HepG2 (cell line): ENCODE results near the gene HNRNPUL1. TPM values are rescaled to one million over a fixed set of nuclear protein-coding genes. Genes with fewer than 3 reads are reported as not detected.

Experiments
- AGO2 ChIP-seq: fragments of 200-400 bp; formaldehyde crosslinking; optimal IDR thresholded peaks from 2 replicates; pipeline ENCODE3; 2017; ENCODE audit warnings: mild to moderate bottlenecking, low read depth, low read length, moderate library complexity
- ARID2 ChIP-seq: sonication (generic); formaldehyde crosslinking; IDR thresholded peaks from 2 replicates; pipeline ENCODE4 v1.8.1; 2022; ENCODE audit warnings: mild to moderate bottlenecking, missing genetic modification reagents, borderline replicate concordance
- CEBPZ ChIP-seq: IDR thresholded peaks from 2 replicates; pipeline ENCODE4 v1.6.1; 2012; ENCODE audit warnings: low read length, improper control_type of control experiment
- E2F2 ChIP-seq: sonication (generic); formaldehyde crosslinking; IDR thresholded peaks from 2 replicates; pipeline ENCODE4 v1.4.0; 2020; ENCODE audit warnings: missing genetic modification reagents, borderline replicate concordance
- FOXC1 ChIP-seq: sonication (generic); formaldehyde crosslinking; IDR thresholded peaks from 2 replicates; pipeline ENCODE4 v1.8.0; 2022; ENCODE audit warnings: mild to moderate bottlenecking, missing genetic modification reagents, borderline replicate concordance
- GATAD2A ChIP-seq: IDR thresholded peaks from 2 replicates; pipeline ENCODE4 v1.6.1; 2016
- HDAC6 ChIP-seq: fragments of 200-600 bp; sonication (generic); IDR thresholded peaks from 2 replicates; pipeline ENCODE4 v1.7.0; 2017; ENCODE audit warnings: mild to moderate bottlenecking, antibody characterized with exemption, low read length, low read depth
- KDM3A ChIP-seq: IDR thresholded peaks from 2 replicates; pipeline ENCODE4 v1.6.1; 2018; ENCODE audit warnings: low read depth, missing compliant biosample characterization
- MEF2D ChIP-seq: sonication (generic); formaldehyde crosslinking; IDR thresholded peaks from 2 replicates; pipeline ENCODE4 v1.5.1; 2020; ENCODE audit warnings: mild to moderate bottlenecking, missing genetic modification reagents
- PCBP2 ChIP-seq: fragments of 200-400 bp; formaldehyde crosslinking; optimal IDR thresholded peaks from 2 replicates; pipeline ENCODE3; 2018; ENCODE audit warnings: low read length, low read depth; ENCODE audit not compliant: poor library complexity, severe bottlenecking
- PRPF4 ChIP-seq: fragments of 200-400 bp; formaldehyde crosslinking; IDR thresholded peaks from 2 replicates; pipeline ENCODE4 v1.6.1; 2016; ENCODE audit warnings: low read length, low read depth; ENCODE audit not compliant: poor library complexity, severe bottlenecking
- RARA ChIP-seq: IDR thresholded peaks from 2 replicates; pipeline ENCODE4 v1.6.1; 2016; ENCODE audit warnings: missing genetic modification reagents, missing compliant biosample characterization
- RBM39 ChIP-seq: fragments of 200-400 bp; formaldehyde crosslinking; IDR thresholded peaks from one replicate; pipeline ENCODE4 v1.6.1; 2018; ENCODE audit warnings: antibody characterized with exemption, mild to moderate bottlenecking, low read depth, low read length; ENCODE audit not compliant: poor library complexity, severe bottlenecking
- SMAD1 ChIP-seq: sonication (generic); formaldehyde crosslinking; IDR thresholded peaks from 2 replicates; pipeline ENCODE4 v1.4.0; 2020; ENCODE audit warnings: missing genetic modification reagents, low read depth, mild to moderate bottlenecking, borderline replicate concordance
- SP5 ChIP-seq: IDR thresholded peaks from 2 replicates; pipeline ENCODE4 v1.6.1; 2016; ENCODE audit warnings: low read depth, borderline replicate concordance
- ZNF230 ChIP-seq: sonication (generic); formaldehyde crosslinking; IDR thresholded peaks from 2 replicates; pipeline ENCODE4 v1.4.0; 2020; ENCODE audit warnings: mild to moderate bottlenecking, missing genetic modification reagents
- ZNF512B ChIP-seq: sonication (generic); formaldehyde crosslinking; IDR thresholded peaks from 2 replicates; pipeline ENCODE4 v1.5.1; 2020; ENCODE audit warnings: missing genetic modification reagents, mild to moderate bottlenecking, borderline replicate concordance
- ZNF768 ChIP-seq: sonication (generic); formaldehyde crosslinking; IDR thresholded peaks from 2 replicates; pipeline ENCODE4 v1.4.0; 2020; ENCODE audit warnings: missing genetic modification reagents
- ZNF788 ChIP-seq: sonication (generic); formaldehyde crosslinking; IDR thresholded peaks from 2 replicates; pipeline ENCODE4 v1.5.0; 2020; ENCODE audit warnings: mild to moderate bottlenecking, missing genetic modification reagents, borderline replicate concordance
- polyA plus RNA-seq, 8 experiments: library from polyadenylated mRNA; depleted of rRNA in 3 of 8; stranded (reverse) in 7 of 8; unstranded in 1 of 8; fragments of >200 nt; fragmentation: Illumina TruSeq in 4 of 8; extraction: Trizol in 4 of 8; gene quantifications; 2 replicates each; pipeline versions ENCODE4 v1.2.1 to v1.2.3, GENCODE V29; 2011 to 2016; ENCODE audit warnings: low read depth in 4 of 8, missing spikeins in 1 of 8, mixed read lengths in 1 of 8; ENCODE audit not compliant: insufficient read depth in 1 of 8
- total RNA-seq, 5 experiments: library from RNA; depleted of rRNA; stranded (reverse); fragments of >200 nt; fragmentation: Illumina TruSeq; extraction: Trizol; gene quantifications; 2 replicates each; pipeline ENCODE4 v1.2.3, GENCODE V29; 2016; ENCODE audit warnings: low read depth in 1 of 5
- TF ChIP-seq, protein P1 (sequence below): IDR thresholded peaks from 2 replicates; pipeline ENCODE4 v1.6.1; 2018; ENCODE audit warnings: missing genetic modification reagents

Gene HNRNPUL1
- total and polyA plus RNA-seq, 2 of the 13 experiments (the other 11 are each of a cell fraction or from before 2014, with no cell fraction given): 30.9 to 81.7 TPM

- peak; percentile 67; the same call in 1 of the 2 replicates for TF ChIP-seq ZNF512B (CRISPR knock-in tag)
- TF ChIP-seq, protein P1, sequence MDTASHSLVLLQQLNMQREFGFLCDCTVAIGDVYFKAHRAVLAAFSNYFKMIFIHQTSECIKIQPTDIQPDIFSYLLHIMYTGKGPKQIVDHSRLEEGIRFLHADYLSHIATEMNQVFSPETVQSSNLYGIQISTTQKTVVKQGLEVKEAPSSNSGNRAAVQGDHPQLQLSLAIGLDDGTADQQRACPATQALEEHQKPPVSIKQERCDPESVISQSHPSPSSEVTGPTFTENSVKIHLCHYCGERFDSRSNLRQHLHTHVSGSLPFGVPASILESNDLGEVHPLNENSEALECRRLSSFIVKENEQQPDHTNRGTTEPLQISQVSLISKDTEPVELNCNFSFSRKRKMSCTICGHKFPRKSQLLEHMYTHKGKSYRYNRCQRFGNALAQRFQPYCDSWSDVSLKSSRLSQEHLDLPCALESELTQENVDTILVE: no peak
- no peak for TF ChIP-seq PCBP2
- no peak for TF ChIP-seq HDAC6
- TF ChIP-seq MEF2D: no peak
- no peak for TF ChIP-seq SP5 (CRISPR knock-in tag)
- 0 out of 2 replicates have a peak, but pooled peaks have one; percentile 36 for TF ChIP-seq ARID2
- no peak for TF ChIP-seq CEBPZ
- TF ChIP-seq ZNF230 (CRISPR knock-in tag): peak; percentile 48; the same call in 1 of the 2 replicates
- TF ChIP-seq PRPF4: no peak
- TF ChIP-seq FOXC1 (CRISPR knock-in tag): peak; percentile 62; the same call in 1 of the 2 replicates
- TF ChIP-seq E2F2 (CRISPR knock-in tag): no peak
- TF ChIP-seq SMAD1 (CRISPR knock-in tag): no peak
- TF ChIP-seq AGO2: peak; percentile 71
- TF ChIP-seq RARA (CRISPR knock-in tag): no peak
- peak; percentile 52 for TF ChIP-seq RBM39
- peak; percentile 58; the same call in 1 of the 2 replicates for TF ChIP-seq ZNF788
- 0 out of 2 replicates have a peak, but pooled peaks have one; percentile 20 for TF ChIP-seq GATAD2A (CRISPR knock-in tag)
- TF ChIP-seq ZNF768 (CRISPR knock-in tag): peak; percentile 44; the same call in 1 of the 2 replicates
- TF ChIP-seq KDM3A (CRISPR knock-in tag): peak; percentile 60; the same call in 1 of the 2 replicates
These were observed 88.7 kb downstream of the HNRNPUL1 start (continued) for GRCh38 chr19:41352609-41353465.
